Endothelial cell of hepatic sinusoid (primary cell): ENCODE results near the gene TRIM38.
"Not testable (repeated sequence)": the region's sequence is repeated elsewhere in the genome, so short reads cannot be mapped to it uniquely, and the experiment has no call there.

Source experiments
- in situ Hi-C: cut with HindIII; loops from 2 replicates; pipeline ENCODE4 v1.10.0; 2017; ENCODE audit warnings: low sequenced_read_pairs

TRIM38 gene

GRCh38 chr6:26000366-26001144 lies 38.0 kb downstream of the TRIM38 start:
- in situ Hi-C loops = no loop called here

- in situ Hi-C loops = no loop called here
Observed at GRCh38 chr6:26003102-26003694, 40.6 kb downstream of the TRIM38 start.

- in situ Hi-C loops = loop anchor here (5.0 kb wide), 1 partner anchor 34 kb away; no protein-coding TSS in a partner anchor
Observed at GRCh38 chr6:26006086-26006939, 43.7 kb downstream of the TRIM38 start.

GRCh38 chr6:26006940-26007305 lies 44.3 kb downstream of the TRIM38 start:
- in situ Hi-C loops = loop anchor here (5.0 kb wide), 1 partner anchor 35 kb away; no protein-coding TSS in a partner anchor

- in situ Hi-C loops = loop anchor here (5.0 kb wide), 1 partner anchor 36 kb away; no protein-coding TSS in a partner anchor
Observed at GRCh38 chr6:26008470-26008869, 45.9 kb downstream of the TRIM38 start.

- in situ Hi-C loops = loop anchor here (5.0 kb wide), 1 partner anchor 38 kb away; no protein-coding TSS in a partner anchor
Observed at GRCh38 chr6:26009817-26010216, 47.2 kb downstream of the TRIM38 start.

- in situ Hi-C loops = no loop called here
Observed at GRCh38 chr6:26012061-26012460, 49.5 kb downstream of the TRIM38 start.

GRCh38 chr6:26014386-26014785 lies 51.8 kb downstream of the TRIM38 start:
- in situ Hi-C loops = not testable (repeated sequence)

- in situ Hi-C loops = no loop called here
Observed at GRCh38 chr6:26016245-26016962, 53.8 kb downstream of the TRIM38 start.

- in situ Hi-C loops = no loop called here
Observed at GRCh38 chr6:26016963-26017631, 54.5 kb downstream of the TRIM38 start.

GRCh38 chr6:26017632-26017966 lies 55.0 kb downstream of the TRIM38 start:
- in situ Hi-C loops = no loop called here

- in situ Hi-C loops = no loop called here
Observed at GRCh38 chr6:26019261-26019830, 56.7 kb downstream of the TRIM38 start.

GRCh38 chr6:26019967-26020328 lies 57.3 kb downstream of the TRIM38 start:
- in situ Hi-C loops = no loop called here

- in situ Hi-C loops = no loop called here
Observed at GRCh38 chr6:26020329-26021000, 57.9 kb downstream of the TRIM38 start.

GRCh38 chr6:26021001-26021349 lies 58.4 kb downstream of the TRIM38 start:
- in situ Hi-C loops = no loop called here

- in situ Hi-C loops = no loop called here
Observed at GRCh38 chr6:26021350-26022131, 58.9 kb downstream of the TRIM38 start.

- in situ Hi-C loops = no loop called here
Observed at GRCh38 chr6:26022132-26022472, 59.5 kb downstream of the TRIM38 start.

GRCh38 chr6:26022737-26023136 lies 60.1 kb downstream of the TRIM38 start:
- in situ Hi-C loops = no loop called here

- in situ Hi-C loops = no loop called here
Observed at GRCh38 chr6:26024651-26025046, 62.0 kb downstream of the TRIM38 start.
